Caco-2 (cell line): ENCODE measurements around the gene ARHGEF38. TPM values are rescaled to one million over a fixed set of nuclear protein-coding genes. Genes with fewer than 3 reads are reported as not detected.

Experiments
- Bru-seq: library from RNA; stranded (reverse); fragments of 400-500 nt; gene quantifications from one replicate; lab custom pipeline; 2021; lab: Mats Ljungman, UMichigan
- BruChase-seq, 2 experiments: library from RNA; stranded (reverse); fragments of 400-500 nt; gene quantifications; one replicate each; lab custom pipeline; 2021; lab: Mats Ljungman, UMichigan
- BruUV-seq: library from RNA; stranded (reverse); fragments of 400-500 nt; replicated peaks from 2 replicates; lab custom pipeline; 2021; lab: Mats Ljungman, UMichigan
- CTCF ChIA-PET: fragments of 300-600 bp; sonication (Branson Sonifier 250); formaldehyde crosslinking; loops from one replicate; lab custom pipeline; 2022; ENCODE audit warnings: antibody characterized with exemption; lab: Charles Lee
- POLR2A ChIA-PET: fragments of 300-600 bp; sonication (Branson Sonifier 250); formaldehyde crosslinking; loops from one replicate; lab custom pipeline; 2022; ENCODE audit warnings: antibody characterized with exemption; lab: Charles Lee
- DNase-seq, 2 experiments: peaks; one replicate each; pipeline versions ENCODE4 v3.0.0 to v3.0.0-alpha.2; 2020 to 2022
- H3K27me3 ChIP-seq: replicated peaks from 2 replicates; pipeline ENCODE4 v1.6.0; 2011; ENCODE audit warnings: low read length; ENCODE audit not compliant: control insufficient read depth, insufficient read depth
- H3K36me3 ChIP-seq: 2 replicates; pipeline ENCODE4 v1.5.1; 2011; ENCODE audit warnings: low read length; ENCODE audit not compliant: control insufficient read depth, insufficient read depth
- H3K4me1 ChIP-seq: fragments of 250-450 bp; sonication (Bioruptor Pico); 2 replicates; pipeline ENCODE4 v1.5.1; 2020; ENCODE audit warnings: mild to moderate bottlenecking
- H3K4me3 ChIP-seq: 2 replicates; pipeline ENCODE4 v1.5.1; 2011; ENCODE audit warnings: low read depth, mild to moderate bottlenecking, control low read depth, low read length
- H3K9me3 ChIP-seq: fragments of 250-450 bp; sonication (Bioruptor Pico); 2 replicates; pipeline ENCODE4 v1.5.1; 2020; ENCODE audit warnings: mild to moderate bottlenecking, moderate library complexity
- H3K27ac Mint-ChIP-seq: one replicate; pipeline ENCODE4 v1.8.0; 2022; ENCODE audit warnings: mixed read lengths; ENCODE audit not compliant: unreplicated experiment
- H3K27me3 Mint-ChIP-seq: one replicate; pipeline ENCODE4 v1.8.0; 2022; ENCODE audit warnings: mixed read lengths; ENCODE audit not compliant: insufficient read depth, unreplicated experiment
- H3K36me3 Mint-ChIP-seq: one replicate; pipeline ENCODE4 v1.8.0; 2022; ENCODE audit warnings: mild to moderate bottlenecking, mixed read lengths; ENCODE audit not compliant: insufficient read depth, unreplicated experiment
- H3K4me1 Mint-ChIP-seq: one replicate; pipeline ENCODE4 v1.8.0; 2022; ENCODE audit warnings: low read depth, mixed read lengths; ENCODE audit not compliant: unreplicated experiment
- H3K4me3 Mint-ChIP-seq: one replicate; pipeline ENCODE4 v1.8.0; 2022; ENCODE audit warnings: mild to moderate bottlenecking, moderate library complexity, mixed read lengths; ENCODE audit not compliant: unreplicated experiment
- H3K9me3 Mint-ChIP-seq: one replicate; pipeline ENCODE4 v1.8.0; 2022; ENCODE audit warnings: mixed read lengths; ENCODE audit not compliant: unreplicated experiment
- intact Hi-C: fragments of 100-400 bp; cut with micrococcal nuclease; formaldehyde crosslinking; loops from one replicate; pipeline ENCODE4 v1.10.0; 2022; ENCODE audit not compliant: unreplicated experiment
- long read RNA-seq: library from polyadenylated mRNA; stranded (forward); transcript quantifications from one replicate; pipeline ENCODE4 v2.0.0, GENCODE V29; 2022
- total RNA-seq: library from RNA; stranded (reverse); gene quantifications from 2 replicates; pipeline ENCODE4 v1.2.3, GENCODE V29; 2022
- TF ChIP-seq, protein P1 (sequence below), 2 experiments: fragments of 200-600 bp in 1 of 2; IDR thresholded peaks; 1 replicate in 1 of 2; 2 replicates in 1 of 2; pipeline versions ENCODE4 v1.5.1 to v1.8.0; 2011 to 2022; ENCODE audit warnings: antibody characterized with exemption in 1 of 2, control low read depth in 1 of 2, inconsistent platforms in 1 of 2, low read depth in 1 of 2, low read length in 1 of 2, mild to moderate bottlenecking in 1 of 2, moderate library complexity in 1 of 2; ENCODE audit not compliant: insufficient read depth in 1 of 2, severe bottlenecking in 1 of 2, unreplicated experiment in 1 of 2

The ARHGEF38 gene, protein sequence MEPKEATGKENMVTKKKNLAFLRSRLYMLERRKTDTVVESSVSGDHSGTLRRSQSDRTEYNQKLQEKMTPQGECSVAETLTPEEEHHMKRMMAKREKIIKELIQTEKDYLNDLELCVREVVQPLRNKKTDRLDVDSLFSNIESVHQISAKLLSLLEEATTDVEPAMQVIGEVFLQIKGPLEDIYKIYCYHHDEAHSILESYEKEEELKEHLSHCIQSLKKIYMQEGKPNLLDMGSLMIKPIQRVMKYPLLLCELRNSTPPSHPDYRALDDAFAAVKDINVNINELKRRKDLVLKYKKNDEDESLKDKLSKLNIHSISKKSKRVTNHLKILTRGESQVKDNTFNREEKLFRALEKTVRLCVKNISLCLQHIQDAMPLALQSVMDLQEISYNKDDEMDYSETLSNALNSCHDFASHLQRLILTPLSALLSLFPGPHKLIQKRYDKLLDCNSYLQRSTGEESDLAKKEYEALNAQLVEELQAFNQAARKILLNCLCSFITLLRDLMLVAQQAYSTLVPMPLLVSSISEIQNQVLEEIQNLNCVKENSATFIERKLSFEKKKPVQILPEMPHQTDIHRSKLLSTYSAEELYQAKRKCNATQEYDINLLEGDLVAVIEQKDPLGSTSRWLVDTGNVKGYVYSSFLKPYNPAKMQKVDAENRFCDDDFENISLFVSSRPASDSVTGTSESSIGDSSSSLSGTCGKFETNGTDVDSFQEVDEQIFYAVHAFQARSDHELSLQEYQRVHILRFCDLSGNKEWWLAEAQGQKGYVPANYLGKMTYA
- total RNA-seq (3.5 TPM in 2 replicates), Bru-seq, nascent RNA (percentile 55 among the genes with signal in this experiment), BruChase-seq, experiment 1, labeled RNA remaining after a 2-hour chase (percentile 51 among the genes with signal in this experiment), BruChase-seq, experiment 2, labeled RNA remaining after a 6-hour chase (percentile 43 among the genes with signal in this experiment)
- long read RNA-seq, partial matches to known transcripts = 3 of 6 reads
- long read RNA-seq, other reads (novel, unspliced or antisense) = 3 of 6 reads

DNA sequence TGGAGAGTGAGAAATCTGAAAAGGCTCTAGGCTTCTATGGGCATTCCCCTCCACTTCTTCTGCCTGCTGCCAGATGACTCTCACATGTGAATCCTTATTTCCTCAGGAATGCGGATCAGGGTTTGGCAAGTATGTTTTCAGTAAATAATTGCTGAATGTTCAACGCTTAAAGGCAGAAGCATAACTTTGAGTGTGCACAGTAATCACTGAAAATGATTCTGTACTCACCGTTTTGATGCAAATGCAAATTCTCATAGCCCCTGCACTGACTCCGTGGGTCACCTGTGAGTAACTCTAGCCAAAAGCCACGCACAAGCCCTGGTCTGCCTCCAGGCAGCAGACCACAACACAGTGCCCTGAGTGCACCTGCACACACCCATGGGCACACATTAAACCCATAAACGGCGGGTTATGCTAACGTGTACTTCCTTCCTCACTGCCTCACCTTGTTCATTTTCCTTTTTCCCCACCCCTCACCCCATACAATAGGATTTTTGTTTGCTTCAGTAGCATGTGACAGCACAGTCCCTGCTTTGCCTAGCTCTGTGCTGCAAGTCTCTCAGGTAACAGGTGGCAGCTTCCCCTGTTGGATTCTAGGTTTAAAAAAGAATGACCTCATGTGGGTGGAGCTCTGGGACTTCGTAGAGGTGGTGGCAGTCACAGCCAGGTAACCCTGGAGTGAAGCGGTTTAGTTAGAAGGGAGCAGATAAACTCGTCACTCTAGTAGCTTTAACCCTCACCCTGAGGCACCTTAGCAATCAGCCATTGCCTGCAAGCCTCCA is at the start of gene ARHGEF38:
Gene ARHGEF38 (plus strand): TSS at position 656 of the 782 bp plus-strand sequence. CDS start 146 bp downstream, outside the sequence.
- ChIA-PET CTCF (interaction anchor here (0.9 kb wide), 1 partner anchor 31 kb away, joined by 3 read pairs; no protein-coding TSS in a partner anchor), POLR2A (interaction anchor here (0.8 to 1.0 kb wide), 2 partner anchors 33 to 35 kb away, joined by 3 to 5 read pairs; no protein-coding TSS in a partner anchor)
- H3K27me3 Mint-ChIP-seq = no peaks in the 10 kb centered on the region
- Histone ChIP-seq H3K27me3 (no peaks in the 10 kb centered on the region), H3K4me3 (peak within 1 kb of the TSS; percentile 20), H3K4me1 (peaks cover 41% of the 10 kb centered on the region), H3K9me3 (no peaks in the 10 kb centered on the region), H3K36me3 (no peaks in the 10 kb centered on the region)
- peaks cover 36% of the 10 kb centered on the region for H3K4me1 Mint-ChIP-seq
- intact Hi-C loops = loop anchor here (1.0 to 2.0 kb wide), 2 partner anchors 34 to 43 kb away; no protein-coding TSS in a partner anchor
- no peaks in the 10 kb centered on the region for H3K36me3 Mint-ChIP-seq
- TF ChIP-seq, protein P1, sequence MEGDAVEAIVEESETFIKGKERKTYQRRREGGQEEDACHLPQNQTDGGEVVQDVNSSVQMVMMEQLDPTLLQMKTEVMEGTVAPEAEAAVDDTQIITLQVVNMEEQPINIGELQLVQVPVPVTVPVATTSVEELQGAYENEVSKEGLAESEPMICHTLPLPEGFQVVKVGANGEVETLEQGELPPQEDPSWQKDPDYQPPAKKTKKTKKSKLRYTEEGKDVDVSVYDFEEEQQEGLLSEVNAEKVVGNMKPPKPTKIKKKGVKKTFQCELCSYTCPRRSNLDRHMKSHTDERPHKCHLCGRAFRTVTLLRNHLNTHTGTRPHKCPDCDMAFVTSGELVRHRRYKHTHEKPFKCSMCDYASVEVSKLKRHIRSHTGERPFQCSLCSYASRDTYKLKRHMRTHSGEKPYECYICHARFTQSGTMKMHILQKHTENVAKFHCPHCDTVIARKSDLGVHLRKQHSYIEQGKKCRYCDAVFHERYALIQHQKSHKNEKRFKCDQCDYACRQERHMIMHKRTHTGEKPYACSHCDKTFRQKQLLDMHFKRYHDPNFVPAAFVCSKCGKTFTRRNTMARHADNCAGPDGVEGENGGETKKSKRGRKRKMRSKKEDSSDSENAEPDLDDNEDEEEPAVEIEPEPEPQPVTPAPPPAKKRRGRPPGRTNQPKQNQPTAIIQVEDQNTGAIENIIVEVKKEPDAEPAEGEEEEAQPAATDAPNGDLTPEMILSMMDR (IDR thresholded peaks at IDR 0.05; ENCODE audit: insufficient read depth in 1 of 2, low read depth in 1 of 2, low read length in 1 of 2, severe bottlenecking in 1 of 2, unreplicated experiment in 1 of 2) = no peak
- DNase-seq = peak; percentile 47 to 58
- peak within 1 kb of the TSS; percentile 85 for H3K27ac Mint-ChIP-seq
- peak within 1 kb of the TSS; percentile 77 for H3K4me3 Mint-ChIP-seq
- BruUV-seq = TSS peak; percentile 80
- H3K9me3 Mint-ChIP-seq = no peaks in the 10 kb centered on the region

DNA sequence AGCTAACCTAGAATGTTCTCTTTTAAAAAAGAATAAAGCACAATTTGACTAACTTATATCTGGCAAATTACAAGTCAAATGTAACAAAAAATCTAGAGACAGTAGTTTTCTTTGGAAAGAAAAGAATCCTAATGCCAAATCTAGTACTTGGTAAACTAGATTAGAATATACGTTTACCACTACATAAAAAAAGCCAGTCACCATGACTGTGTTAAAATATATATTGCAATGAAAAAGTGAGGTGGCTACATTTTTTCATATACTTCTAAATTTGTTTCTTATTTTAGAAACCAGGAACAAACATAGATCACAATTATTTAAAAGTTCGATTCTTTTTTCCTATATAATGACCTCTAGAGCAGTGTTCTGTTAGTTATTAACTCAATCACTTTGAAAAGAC is 48.9 kb upstream of the ARHGEF38 start:
- no peaks in the 10 kb centered on the region; the same call in 1 of the 2 replicates for H3K27me3 ChIP-seq
- DNase-seq = no peak
- H3K36me3 Mint-ChIP-seq = no peaks in the 10 kb centered on the region
- H3K27ac Mint-ChIP-seq = no peak overlapping the region
- H3K4me1 ChIP-seq = no peaks in the 10 kb centered on the region
- no peaks in the 10 kb centered on the region for H3K9me3 Mint-ChIP-seq
- no TSS peak for BruUV-seq
- no peaks in the 10 kb centered on the region for H3K36me3 ChIP-seq
- no peaks in the 10 kb centered on the region for H3K27me3 Mint-ChIP-seq
- no peak overlapping the region for H3K4me3 ChIP-seq
- ChIA-PET CTCF (no interaction called here), POLR2A (no interaction called here)
- TF ChIP-seq, protein P1 (IDR thresholded peaks at IDR 0.05; ENCODE audit: insufficient read depth in 1 of 2, low read depth in 1 of 2, low read length in 1 of 2, severe bottlenecking in 1 of 2, unreplicated experiment in 1 of 2) = no peak
- H3K9me3 ChIP-seq = no peaks in the 10 kb centered on the region
- H3K4me3 Mint-ChIP-seq = no peak overlapping the region
- intact Hi-C loops = no loop called here
- H3K4me1 Mint-ChIP-seq = no peaks in the 10 kb centered on the region
